Ovary (tissue), 3 donors: ENCODE measurements around the gene CEP104.

Source experiments
- EP300 ChIP-seq: sonication (generic); formaldehyde crosslinking; IDR thresholded peaks from one replicate; pipeline ENCODE4 v1.6.1; 2017; ENCODE audit warnings: antibody characterized with exemption
- POLR2A ChIP-seq: fragments of 450-650 bp; IDR thresholded peaks from one replicate; pipeline ENCODE4 v1.6.1; 2017; ENCODE audit warnings: antibody characterized with exemption, mild to moderate bottlenecking, moderate library complexity
- TF ChIP-seq, protein P1 (sequence below), 3 donors: fragments of 450-650 bp in 2 of 3; fragments of 200-600 bp in 1 of 3; IDR thresholded peaks; one replicate each; pipeline versions ENCODE4 v1.5.1 to v1.8.0; 2016 to 2022; ENCODE audit warnings: antibody characterized with exemption in 3 of 3, mild to moderate bottlenecking in 1 of 3
- donor health status: DM: no; HTN: no; CAD: no.

- TF ChIP-seq, protein P1, sequence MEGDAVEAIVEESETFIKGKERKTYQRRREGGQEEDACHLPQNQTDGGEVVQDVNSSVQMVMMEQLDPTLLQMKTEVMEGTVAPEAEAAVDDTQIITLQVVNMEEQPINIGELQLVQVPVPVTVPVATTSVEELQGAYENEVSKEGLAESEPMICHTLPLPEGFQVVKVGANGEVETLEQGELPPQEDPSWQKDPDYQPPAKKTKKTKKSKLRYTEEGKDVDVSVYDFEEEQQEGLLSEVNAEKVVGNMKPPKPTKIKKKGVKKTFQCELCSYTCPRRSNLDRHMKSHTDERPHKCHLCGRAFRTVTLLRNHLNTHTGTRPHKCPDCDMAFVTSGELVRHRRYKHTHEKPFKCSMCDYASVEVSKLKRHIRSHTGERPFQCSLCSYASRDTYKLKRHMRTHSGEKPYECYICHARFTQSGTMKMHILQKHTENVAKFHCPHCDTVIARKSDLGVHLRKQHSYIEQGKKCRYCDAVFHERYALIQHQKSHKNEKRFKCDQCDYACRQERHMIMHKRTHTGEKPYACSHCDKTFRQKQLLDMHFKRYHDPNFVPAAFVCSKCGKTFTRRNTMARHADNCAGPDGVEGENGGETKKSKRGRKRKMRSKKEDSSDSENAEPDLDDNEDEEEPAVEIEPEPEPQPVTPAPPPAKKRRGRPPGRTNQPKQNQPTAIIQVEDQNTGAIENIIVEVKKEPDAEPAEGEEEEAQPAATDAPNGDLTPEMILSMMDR (IDR thresholded peaks at IDR 0.05), result no peak
- TF ChIP-seq POLR2A (no peak), EP300 (no peak)
These were observed 29.7 kb upstream of the CEP104 start for GRCh38 chr1:3886691-3887090.
